GM12801 (cell line): ENCODE results near the gene USP28.

ENCODE experiments used
- TF ChIP-seq, protein P1 (sequence below): IDR thresholded peaks from one replicate; pipeline ENCODE4 v1.5.1; 2011; ENCODE audit warnings: control low read depth; ENCODE audit not compliant: insufficient read length; ENCODE audit errors: extremely low read depth

USP28 gene

DNA sequence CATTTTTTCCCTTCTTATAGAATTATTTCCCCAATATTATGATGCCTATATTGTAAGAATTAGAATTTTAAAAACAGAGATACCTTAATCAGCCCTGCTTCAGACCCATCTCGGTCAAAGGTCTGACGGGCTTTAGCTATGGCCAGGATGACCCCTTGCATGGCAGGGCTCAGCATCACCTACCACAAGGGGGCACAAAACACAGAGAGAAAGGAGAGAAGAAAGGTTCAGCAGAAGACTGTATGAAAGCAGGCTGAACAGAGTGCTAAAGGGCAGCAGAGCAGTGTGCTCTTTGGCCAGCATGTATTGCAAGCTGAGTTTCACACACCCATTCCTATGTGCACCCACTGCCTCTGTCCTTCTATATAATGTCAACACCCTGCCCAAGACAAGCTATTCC, 69.0 kb downstream of the USP28 start:
- TF ChIP-seq, protein P1, sequence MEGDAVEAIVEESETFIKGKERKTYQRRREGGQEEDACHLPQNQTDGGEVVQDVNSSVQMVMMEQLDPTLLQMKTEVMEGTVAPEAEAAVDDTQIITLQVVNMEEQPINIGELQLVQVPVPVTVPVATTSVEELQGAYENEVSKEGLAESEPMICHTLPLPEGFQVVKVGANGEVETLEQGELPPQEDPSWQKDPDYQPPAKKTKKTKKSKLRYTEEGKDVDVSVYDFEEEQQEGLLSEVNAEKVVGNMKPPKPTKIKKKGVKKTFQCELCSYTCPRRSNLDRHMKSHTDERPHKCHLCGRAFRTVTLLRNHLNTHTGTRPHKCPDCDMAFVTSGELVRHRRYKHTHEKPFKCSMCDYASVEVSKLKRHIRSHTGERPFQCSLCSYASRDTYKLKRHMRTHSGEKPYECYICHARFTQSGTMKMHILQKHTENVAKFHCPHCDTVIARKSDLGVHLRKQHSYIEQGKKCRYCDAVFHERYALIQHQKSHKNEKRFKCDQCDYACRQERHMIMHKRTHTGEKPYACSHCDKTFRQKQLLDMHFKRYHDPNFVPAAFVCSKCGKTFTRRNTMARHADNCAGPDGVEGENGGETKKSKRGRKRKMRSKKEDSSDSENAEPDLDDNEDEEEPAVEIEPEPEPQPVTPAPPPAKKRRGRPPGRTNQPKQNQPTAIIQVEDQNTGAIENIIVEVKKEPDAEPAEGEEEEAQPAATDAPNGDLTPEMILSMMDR: no peak

DNA sequence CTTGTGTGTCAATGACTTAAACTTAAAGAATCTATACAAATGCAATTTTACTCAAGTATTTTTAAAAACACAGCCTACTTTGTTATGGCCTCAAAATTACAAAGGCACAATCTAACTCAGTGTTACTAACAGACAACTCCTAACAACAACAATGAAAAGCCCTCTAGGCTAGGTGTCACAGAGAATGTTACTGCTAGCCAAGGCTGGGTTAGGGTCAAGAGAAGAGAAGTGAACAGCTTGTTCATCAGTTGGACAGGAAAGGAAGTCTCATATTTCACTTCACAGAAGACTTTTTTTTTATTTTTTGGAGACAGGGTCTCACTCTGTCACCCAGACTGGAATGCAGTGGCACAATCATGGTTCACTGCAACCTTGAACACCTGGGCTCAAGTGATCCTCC, 69.7 kb downstream of the USP28 start:
- TF ChIP-seq, protein P1: no peak

DNA sequence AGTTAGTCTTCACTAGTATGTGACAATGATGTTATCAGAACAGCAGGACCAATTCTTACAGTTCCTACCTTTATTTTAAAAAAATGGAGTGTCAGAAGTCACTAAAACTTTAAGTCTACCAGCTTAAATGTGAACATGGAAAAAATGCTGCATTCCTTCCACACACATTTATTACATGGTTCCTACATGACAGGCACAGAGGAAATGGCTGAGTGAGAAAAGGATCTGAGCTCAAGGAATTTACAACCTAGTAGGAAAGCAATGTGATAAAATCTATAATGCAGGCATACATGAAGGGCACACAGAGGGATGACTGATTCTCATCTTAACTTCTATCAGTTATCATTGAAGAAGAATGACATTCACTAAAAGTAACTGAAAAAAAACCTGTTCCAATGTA, 72.8 kb downstream of the USP28 start:
- TF ChIP-seq, protein P1: no peak

DNA sequence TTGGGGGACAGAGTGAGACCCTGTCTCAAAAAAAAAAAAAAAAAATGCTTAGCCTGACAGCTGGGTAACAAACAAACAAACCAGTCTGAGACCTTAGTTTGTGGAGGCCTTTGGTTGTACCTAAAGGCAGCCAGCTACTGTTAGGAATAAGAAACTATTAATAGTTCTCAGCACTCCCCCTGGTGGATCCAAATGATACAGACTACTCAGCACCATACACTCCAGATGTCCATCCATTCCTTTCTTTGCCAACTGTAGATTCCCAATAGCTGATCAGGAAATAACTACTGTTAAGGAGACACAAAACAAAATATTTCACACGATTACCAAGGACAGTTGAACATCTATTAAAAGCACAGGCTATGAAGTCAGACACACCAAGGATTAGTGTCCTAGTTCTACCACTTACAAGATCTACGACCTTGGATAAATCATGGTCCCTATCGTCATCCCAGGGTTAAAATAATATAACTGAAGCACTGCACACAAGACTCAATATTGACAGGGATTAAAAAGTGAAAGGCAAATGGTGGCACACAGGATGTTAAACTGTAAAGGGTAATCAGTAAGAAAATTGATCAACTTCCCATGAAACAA, 78.6 kb downstream of the USP28 start:
- TF ChIP-seq, protein P1: no peak

DNA sequence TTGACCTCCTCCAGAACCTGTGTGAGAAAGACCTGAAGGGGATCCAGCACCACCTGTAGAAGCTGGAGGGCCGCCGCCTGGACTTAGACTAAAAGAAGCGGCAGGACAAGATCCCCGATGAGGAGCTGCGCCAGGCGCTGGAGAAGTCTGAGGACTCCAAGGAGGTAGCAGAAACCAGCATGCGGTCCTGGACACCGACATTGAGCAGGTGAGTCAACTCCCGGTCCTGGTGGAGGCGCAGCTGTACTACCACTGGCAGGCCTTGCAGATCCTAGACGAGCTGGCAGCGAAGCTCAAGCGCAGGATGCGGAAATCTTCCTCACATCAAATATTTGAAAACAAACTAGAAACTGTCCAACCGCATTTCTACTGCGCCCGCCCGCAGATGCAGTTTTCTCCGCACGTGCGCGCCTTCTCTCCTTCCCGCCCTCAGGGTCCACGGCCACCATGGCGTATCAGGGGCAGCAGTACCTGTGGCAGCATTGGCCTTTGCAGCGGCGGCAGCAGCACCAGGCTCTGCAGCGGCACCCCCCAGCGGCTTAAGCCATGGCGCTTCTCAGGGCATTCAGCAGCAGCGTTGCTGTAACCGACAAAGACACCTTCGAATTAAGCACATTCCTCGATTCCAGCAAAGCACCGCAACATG, 85.6 kb downstream of the USP28 start:
- TF ChIP-seq, protein P1: no peak

DNA sequence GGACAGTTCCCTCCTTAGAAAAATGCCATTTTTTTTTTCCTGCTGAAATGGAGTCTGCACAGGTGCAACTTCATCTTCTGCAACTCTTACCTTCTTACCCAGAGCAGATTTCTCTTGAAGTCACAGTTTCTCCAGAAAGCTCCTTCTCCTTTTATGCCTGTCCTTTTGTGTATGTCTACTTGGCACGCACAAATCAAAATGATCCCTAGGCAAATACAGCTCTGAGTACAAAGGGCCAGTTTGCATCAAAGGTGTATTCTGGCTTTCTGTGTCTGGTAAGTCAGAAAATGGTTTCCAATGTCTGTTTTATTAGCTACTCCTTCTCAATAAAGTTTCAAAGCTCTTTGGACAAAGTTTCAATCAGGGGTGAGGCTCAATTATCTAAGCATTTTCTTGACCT, 93.2 kb downstream of the USP28 start:
- TF ChIP-seq, protein P1: no peak

DNA sequence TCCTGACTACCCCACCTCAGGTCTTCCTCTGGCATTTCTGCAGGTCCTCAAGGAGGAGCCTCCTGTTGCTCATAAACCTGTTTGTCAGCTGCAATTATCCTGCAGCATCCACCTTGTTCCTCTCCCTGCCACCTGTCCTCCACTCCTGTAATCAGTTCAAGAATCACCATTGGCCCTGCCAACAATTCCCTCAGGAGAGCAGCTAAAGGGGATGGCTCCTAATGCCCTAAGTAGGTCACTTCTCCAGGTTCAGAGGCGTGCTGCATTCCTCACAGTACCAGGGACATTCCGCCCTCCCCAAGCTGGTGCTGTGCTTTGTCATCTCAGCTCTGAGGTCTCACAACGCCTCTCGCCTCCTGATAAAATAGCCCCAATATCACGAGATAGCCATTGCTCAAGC, 93.7 kb downstream of the USP28 start:
- TF ChIP-seq, protein P1: no peak
